HEK293 (cell line): ENCODE data around the gene HECTD4.
"Not testable (repeated sequence)": the region's sequence is repeated elsewhere in the genome, so short reads cannot be mapped to it uniquely, and the experiment has no call there.

Experiments
- CTCF ChIA-PET: fragments of 350-600 bp; formaldehyde crosslinking; extraction: SDS; loops from one replicate; lab custom pipeline; 2021; ENCODE audit warnings: antibody characterized with exemption; lab: Yijun Ruan, JAX
- POLR2A ChIA-PET: fragments of 300-600 bp; formaldehyde crosslinking; extraction: SDS; loops from one replicate; lab custom pipeline; 2020; ENCODE audit warnings: antibody characterized with exemption, inconsistent platforms; lab: Yijun Ruan, JAX
- H3K27ac ChIP-seq: fragments of 200-500 bp; sonication (Bioruptor generic); 2 replicates; pipeline ENCODE4 v1.5.1; 2014; ENCODE audit warnings: low read depth, low read length, control low read depth, inconsistent platforms; ENCODE audit errors: extremely low read depth
- H3K36me3 ChIP-seq, 2 experiments: fragments of 200-500 bp in 1 of 2; sonication (Bioruptor generic) in 1 of 2; 1 replicate in 1 of 2; 2 replicates in 1 of 2; pipeline ENCODE4 v1.5.1; 2014 to 2017; ENCODE audit warnings: inconsistent platforms in 2 of 2, low read length in 2 of 2; ENCODE audit not compliant: control insufficient read depth in 2 of 2, insufficient read depth in 1 of 2
- H3K4me1 ChIP-seq: fragments of 200-500 bp; sonication (Bioruptor generic); 2 replicates; pipeline ENCODE4 v1.5.1; 2014; ENCODE audit warnings: mild to moderate bottlenecking, low read length, inconsistent platforms; ENCODE audit not compliant: control insufficient read depth, insufficient read depth
- H3K4me3 ChIP-seq: 2 replicates; pipeline ENCODE4 v1.5.1; 2011; ENCODE audit warnings: low read depth, mild to moderate bottlenecking, control low read depth, low read length, moderate library complexity
- H3K9me3 ChIP-seq: fragments of 200-500 bp; sonication (Bioruptor generic); 2 replicates; pipeline ENCODE4 v1.5.1; 2014; ENCODE audit warnings: low read depth, low read length, inconsistent platforms; ENCODE audit not compliant: control insufficient read depth, insufficient read depth
- BCL11B ChIP-seq: fragments of 450-650 bp; formaldehyde crosslinking; IDR thresholded peaks from 2 replicates; pipeline ENCODE4 v1.5.1; 2016; ENCODE audit warnings: low read depth, missing biosample characterization, missing genetic modification characterization
- IKZF3 ChIP-seq: fragments of 450-650 bp; IDR thresholded peaks from 2 replicates; pipeline ENCODE4 v1.5.0; 2018; ENCODE audit warnings: missing biosample characterization, mild to moderate bottlenecking, missing genetic modification characterization, moderate library complexity
- INSM2 ChIP-seq: fragments of 450-650 bp; formaldehyde crosslinking; IDR thresholded peaks from 2 replicates; pipeline ENCODE4 v1.5.1; 2016; ENCODE audit warnings: missing biosample characterization, missing genetic modification characterization
- PRDM10 ChIP-seq: fragments of 450-650 bp; formaldehyde crosslinking; IDR thresholded peaks from 2 replicates; pipeline ENCODE4 v1.5.1; 2016; ENCODE audit warnings: missing biosample characterization, missing genetic modification characterization
- YY1 ChIP-seq: fragments of 450-650 bp; formaldehyde crosslinking; IDR thresholded peaks from 2 replicates; pipeline ENCODE4 v1.5.1; 2018; ENCODE audit warnings: missing biosample characterization, missing genetic modification characterization
- ZBTB7A ChIP-seq: fragments of 450-650 bp; formaldehyde crosslinking; IDR thresholded peaks from 2 replicates; pipeline ENCODE4 v1.5.1; 2016; ENCODE audit warnings: low read depth, missing biosample characterization, missing genetic modification characterization
- ZNF138 ChIP-seq: fragments of 450-650 bp; formaldehyde crosslinking; IDR thresholded peaks from 2 replicates; pipeline ENCODE4 v1.5.1; 2016; ENCODE audit warnings: missing biosample characterization, missing genetic modification characterization, borderline replicate concordance
- ZNF146 ChIP-seq: fragments of 450-650 bp; formaldehyde crosslinking; IDR thresholded peaks from 2 replicates; pipeline ENCODE4 v1.5.1; 2016; ENCODE audit warnings: missing biosample characterization, missing genetic modification characterization
- ZNF223 ChIP-seq: fragments of 450-650 bp; formaldehyde crosslinking; IDR thresholded peaks from 2 replicates; pipeline ENCODE4 v1.5.1; 2016; ENCODE audit warnings: missing biosample characterization, missing genetic modification characterization
- ZNF274 ChIP-seq, 2 experiments: fragments of 200-500 bp in 1 of 2; fragments of 450-650 bp in 1 of 2; sonication (Bioruptor generic) in 1 of 2; formaldehyde crosslinking in 1 of 2; IDR thresholded peaks; 2 replicates each; pipeline versions ENCODE4 v1.5.1 to v1.6.1; 2014 to 2016; ENCODE audit warnings: borderline replicate concordance in 1 of 2, inconsistent platforms in 1 of 2, low read length in 1 of 2, missing biosample characterization in 1 of 2, missing genetic modification characterization in 1 of 2
- ZNF624 ChIP-seq: fragments of 450-650 bp; formaldehyde crosslinking; IDR thresholded peaks from 2 replicates; pipeline ENCODE4 v1.5.1; 2017; ENCODE audit warnings: missing biosample characterization, missing genetic modification characterization
- ZNF660 ChIP-seq: fragments of 450-650 bp; IDR thresholded peaks from 2 replicates; pipeline ENCODE4 v1.5.1; 2018; ENCODE audit warnings: missing biosample characterization, mild to moderate bottlenecking, missing genetic modification characterization
- TF ChIP-seq, protein P1 (sequence below): fragments of 450-650 bp; formaldehyde crosslinking; IDR thresholded peaks from 2 replicates; pipeline ENCODE4 v1.5.1; 2017; ENCODE audit warnings: missing biosample characterization, missing genetic modification characterization
- TF ChIP-seq, protein P2 (sequence below): fragments of 450-650 bp; formaldehyde crosslinking; IDR thresholded peaks from 2 replicates; pipeline ENCODE4 v1.5.1; 2017; ENCODE audit warnings: missing biosample characterization, missing genetic modification characterization
- TF ChIP-seq, protein P3 (sequence below): fragments of 450-650 bp; formaldehyde crosslinking; IDR thresholded peaks from 2 replicates; pipeline ENCODE4 v1.5.1; 2017; ENCODE audit warnings: missing biosample characterization, missing genetic modification characterization
- TF ChIP-seq, protein P4 (sequence below): fragments of 450-650 bp; formaldehyde crosslinking; IDR thresholded peaks from 2 replicates; pipeline ENCODE4 v1.5.1; 2017; ENCODE audit warnings: missing biosample characterization, missing genetic modification characterization

The HECTD4 gene

GRCh38 chr12:112418273-112418607 is 36.0 kb upstream of the HECTD4 start:
- peak overlapping the region; percentile 80 for H3K27ac ChIP-seq
- H3K4me3 ChIP-seq, result peak overlapping the region; percentile 99
- 0 out of 2 replicates have a peak, but pooled peaks cover 4% of the 10 kb centered on the region for H3K4me1 ChIP-seq
- H3K36me3 ChIP-seq, result no peaks in the 10 kb centered on the region
- TF ChIP-seq ZNF146 (tag by site-specific recombination) (no peak), ZNF138 (tag by site-specific recombination) (no peak), INSM2 (no peak), ZNF660 (tag by site-specific recombination) (no peak), YY1 (no peak), IKZF3 (no peak)
- TF ChIP-seq, protein P1, sequence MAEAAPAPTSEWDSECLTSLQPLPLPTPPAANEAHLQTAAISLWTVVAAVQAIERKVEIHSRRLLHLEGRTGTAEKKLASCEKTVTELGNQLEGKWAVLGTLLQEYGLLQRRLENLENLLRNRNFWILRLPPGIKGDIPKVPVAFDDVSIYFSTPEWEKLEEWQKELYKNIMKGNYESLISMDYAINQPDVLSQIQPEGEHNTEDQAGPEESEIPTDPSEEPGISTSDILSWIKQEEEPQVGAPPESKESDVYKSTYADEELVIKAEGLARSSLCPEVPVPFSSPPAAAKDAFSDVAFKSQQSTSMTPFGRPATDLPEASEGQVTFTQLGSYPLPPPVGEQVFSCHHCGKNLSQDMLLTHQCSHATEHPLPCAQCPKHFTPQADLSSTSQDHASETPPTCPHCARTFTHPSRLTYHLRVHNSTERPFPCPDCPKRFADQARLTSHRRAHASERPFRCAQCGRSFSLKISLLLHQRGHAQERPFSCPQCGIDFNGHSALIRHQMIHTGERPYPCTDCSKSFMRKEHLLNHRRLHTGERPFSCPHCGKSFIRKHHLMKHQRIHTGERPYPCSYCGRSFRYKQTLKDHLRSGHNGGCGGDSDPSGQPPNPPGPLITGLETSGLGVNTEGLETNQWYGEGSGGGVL (tag by site-specific recombination), result no peak
- TF ChIP-seq, protein P2, sequence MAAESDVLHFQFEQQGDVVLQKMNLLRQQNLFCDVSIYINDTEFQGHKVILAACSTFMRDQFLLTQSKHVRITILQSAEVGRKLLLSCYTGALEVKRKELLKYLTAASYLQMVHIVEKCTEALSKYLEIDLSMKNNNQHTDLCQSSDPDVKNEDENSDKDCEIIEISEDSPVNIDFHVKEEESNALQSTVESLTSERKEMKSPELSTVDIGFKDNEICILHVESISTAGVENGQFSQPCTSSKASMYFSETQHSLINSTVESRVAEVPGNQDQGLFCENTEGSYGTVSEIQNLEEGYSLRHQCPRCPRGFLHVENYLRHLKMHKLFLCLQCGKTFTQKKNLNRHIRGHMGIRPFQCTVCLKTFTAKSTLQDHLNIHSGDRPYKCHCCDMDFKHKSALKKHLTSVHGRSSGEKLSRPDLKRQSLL, result no peak
- TF ChIP-seq, all 188 proteins: peak for 0
- POLR2A ChIA-PET, result interaction anchor here (0.7 to 1.0 kb wide), 2 partner anchors 13 to 153 kb away, joined by 3 to 6 read pairs; no protein-coding TSS in a partner anchor
- H3K9me3 ChIP-seq, result no peaks in the 10 kb centered on the region
- CTCF ChIA-PET, result interaction anchor here (0.5 to 0.7 kb wide), 2 partner anchors 42 to 95 kb away, joined by 3 to 4 read pairs; no protein-coding TSS in a partner anchor

- H3K9me3 ChIP-seq, H3K4me1 ChIP-seq, H3K27ac ChIP-seq, H3K4me3 ChIP-seq, H3K36me3 ChIP-seq: not testable (repeated sequence)
- CTCF ChIA-PET, result interaction anchor here (0.7 kb wide), 1 partner anchor 159 kb away, joined by 4 read pairs; no protein-coding TSS in a partner anchor
- 0 out of 2 replicates have a peak, but pooled peaks have one; percentile 23 for TF ChIP-seq PRDM10
- TF ChIP-seq, all 188 proteins: peak for 1; not testable (repeated sequence) for 187
- POLR2A ChIA-PET, result not testable (repeated sequence)
Observed at GRCh38 chr12:112415457-112415856, 33.2 kb upstream of the HECTD4 start.

- CTCF ChIA-PET, result interaction anchor here (0.6 to 1.1 kb wide), 3 partner anchors 9 to 601 kb away, joined by 3 to 4 read pairs (median 3); no protein-coding TSS in a partner anchor
- no peaks in the 10 kb centered on the region for H3K4me1 ChIP-seq
- no peaks in the 10 kb centered on the region for H3K36me3 ChIP-seq
- POLR2A ChIA-PET, result no interaction called here
- H3K27ac ChIP-seq, result no peak overlapping the region
- no peaks in the 10 kb centered on the region for H3K9me3 ChIP-seq
- no peak overlapping the region for H3K4me3 ChIP-seq
- no peak for TF ChIP-seq ZNF624
- TF ChIP-seq, protein P3, sequence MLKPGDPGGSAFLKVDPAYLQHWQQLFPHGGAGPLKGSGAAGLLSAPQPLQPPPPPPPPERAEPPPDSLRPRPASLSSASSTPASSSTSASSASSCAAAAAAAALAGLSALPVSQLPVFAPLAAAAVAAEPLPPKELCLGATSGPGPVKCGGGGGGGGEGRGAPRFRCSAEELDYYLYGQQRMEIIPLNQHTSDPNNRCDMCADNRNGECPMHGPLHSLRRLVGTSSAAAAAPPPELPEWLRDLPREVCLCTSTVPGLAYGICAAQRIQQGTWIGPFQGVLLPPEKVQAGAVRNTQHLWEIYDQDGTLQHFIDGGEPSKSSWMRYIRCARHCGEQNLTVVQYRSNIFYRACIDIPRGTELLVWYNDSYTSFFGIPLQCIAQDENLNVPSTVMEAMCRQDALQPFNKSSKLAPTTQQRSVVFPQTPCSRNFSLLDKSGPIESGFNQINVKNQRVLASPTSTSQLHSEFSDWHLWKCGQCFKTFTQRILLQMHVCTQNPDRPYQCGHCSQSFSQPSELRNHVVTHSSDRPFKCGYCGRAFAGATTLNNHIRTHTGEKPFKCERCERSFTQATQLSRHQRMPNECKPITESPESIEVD (tag by site-specific recombination), result no peak
- TF ChIP-seq, protein P4, sequence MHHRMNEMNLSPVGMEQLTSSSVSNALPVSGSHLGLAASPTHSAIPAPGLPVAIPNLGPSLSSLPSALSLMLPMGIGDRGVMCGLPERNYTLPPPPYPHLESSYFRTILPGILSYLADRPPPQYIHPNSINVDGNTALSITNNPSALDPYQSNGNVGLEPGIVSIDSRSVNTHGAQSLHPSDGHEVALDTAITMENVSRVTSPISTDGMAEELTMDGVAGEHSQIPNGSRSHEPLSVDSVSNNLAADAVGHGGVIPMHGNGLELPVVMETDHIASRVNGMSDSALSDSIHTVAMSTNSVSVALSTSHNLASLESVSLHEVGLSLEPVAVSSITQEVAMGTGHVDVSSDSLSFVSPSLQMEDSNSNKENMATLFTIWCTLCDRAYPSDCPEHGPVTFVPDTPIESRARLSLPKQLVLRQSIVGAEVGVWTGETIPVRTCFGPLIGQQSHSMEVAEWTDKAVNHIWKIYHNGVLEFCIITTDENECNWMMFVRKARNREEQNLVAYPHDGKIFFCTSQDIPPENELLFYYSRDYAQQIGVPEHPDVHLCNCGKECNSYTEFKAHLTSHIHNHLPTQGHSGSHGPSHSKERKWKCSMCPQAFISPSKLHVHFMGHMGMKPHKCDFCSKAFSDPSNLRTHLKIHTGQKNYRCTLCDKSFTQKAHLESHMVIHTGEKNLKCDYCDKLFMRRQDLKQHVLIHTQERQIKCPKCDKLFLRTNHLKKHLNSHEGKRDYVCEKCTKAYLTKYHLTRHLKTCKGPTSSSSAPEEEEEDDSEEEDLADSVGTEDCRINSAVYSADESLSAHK (tag by site-specific recombination), result peak; percentile 59; the same call in 1 of the 2 replicates
- TF ChIP-seq ZNF223 (tag by site-specific recombination), result no peak
- TF ChIP-seq ZNF274 (IDR thresholded peaks at IDR 0.05; ENCODE audit: low read length), result no peak
- TF ChIP-seq ZNF274 (tag by site-specific recombination; IDR thresholded peaks at IDR 0.05; ENCODE audit: borderline replicate concordance), result no peak
- no peak for TF ChIP-seq ZBTB7A (tag by site-specific recombination)
- TF ChIP-seq BCL11B (tag by site-specific recombination), result no peak
Observed at GRCh38 chr12:112413855-112414625, 31.8 kb upstream of the HECTD4 start.
